ENCODE results near the gene VCP.

VCP gene

GRCh38 chr9:35073279-35073612 is 821 bp upstream of the VCP start:
- TF ChIP-seq CTCF (IDR thresholded peaks at IDR 0.05) (no peak), ZFX (IDR thresholded peaks at IDR 0.05; ENCODE audit: borderline replicate concordance) (no peak)
- peak overlapping the region; percentile 99 for H3K27ac ChIP-seq

DNA sequence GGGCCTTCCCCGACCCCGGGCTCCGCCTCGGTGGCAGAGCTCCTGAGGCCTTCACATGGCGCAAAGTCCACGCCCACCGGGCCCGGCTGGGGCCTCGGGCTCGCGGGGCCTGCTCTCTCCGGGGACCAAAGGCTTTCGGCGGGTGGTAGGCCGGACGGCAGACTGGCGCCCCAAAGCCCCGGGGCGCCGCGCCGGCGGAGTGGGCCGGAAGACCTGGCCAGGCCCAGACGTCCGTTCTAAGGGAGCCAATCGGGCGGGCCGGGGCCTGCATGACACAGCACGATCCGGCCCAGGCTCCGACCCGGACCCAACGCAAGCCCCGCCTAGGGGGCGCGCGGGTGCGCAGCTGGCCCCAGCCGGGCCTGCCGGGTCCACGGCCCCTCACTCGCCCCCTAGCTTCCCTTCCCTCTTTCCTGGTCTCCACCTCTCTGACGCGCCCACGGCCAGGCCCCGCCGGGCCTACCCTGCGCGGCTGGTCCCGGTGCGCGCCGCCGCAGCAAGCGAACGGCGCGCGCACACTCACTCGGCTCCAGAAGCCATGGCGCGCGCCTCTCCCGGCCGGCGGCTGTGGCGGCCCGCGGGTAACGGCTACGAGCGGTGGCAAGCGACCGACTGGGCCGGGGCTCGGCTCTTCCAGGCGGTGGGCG is 488 bp downstream of the VCP start:
- TF ChIP-seq CTCF (IDR thresholded peaks at IDR 0.05): peak; percentile 57
- peak; percentile 82; the same call in 1 of the 2 replicates for TF ChIP-seq ZFX (IDR thresholded peaks at IDR 0.05; ENCODE audit: borderline replicate concordance)
- peak overlapping the region; percentile 99 for H3K27ac ChIP-seq

- TF ChIP-seq ZFX (IDR thresholded peaks at IDR 0.05; ENCODE audit: borderline replicate concordance) (no peak), CTCF (IDR thresholded peaks at IDR 0.05) (no peak)
- H3K27ac ChIP-seq: peak overlapping the region; percentile 99
These were observed 1.3 kb downstream of the VCP start for GRCh38 chr9:35070823-35071813.

DNA sequence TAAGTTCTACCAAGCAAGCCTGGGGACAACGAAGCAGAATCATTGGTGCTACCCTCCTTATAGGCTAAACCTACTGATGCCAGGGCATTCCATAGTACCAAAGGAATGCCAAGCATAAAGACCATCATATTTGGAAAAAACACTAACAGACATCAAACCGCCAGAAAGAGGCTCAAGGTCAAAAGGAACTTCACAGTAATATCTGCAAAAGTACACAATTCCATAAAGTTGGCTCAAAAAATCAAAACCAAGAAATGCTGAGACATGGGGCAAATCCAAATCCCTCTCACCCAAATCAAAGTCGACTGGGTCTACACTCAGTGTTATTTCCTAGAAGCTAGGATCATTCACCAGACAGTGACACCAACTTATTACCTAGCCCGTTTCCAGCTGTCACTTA is 3.4 kb downstream of the VCP start:
- 0 out of 2 replicates have a peak overlapping the region, but pooled peaks have one; percentile 4 for H3K27ac ChIP-seq
- no peak for TF ChIP-seq ZFX (IDR thresholded peaks at IDR 0.05; ENCODE audit: borderline replicate concordance)
- TF ChIP-seq CTCF (IDR thresholded peaks at IDR 0.05): no peak

DNA sequence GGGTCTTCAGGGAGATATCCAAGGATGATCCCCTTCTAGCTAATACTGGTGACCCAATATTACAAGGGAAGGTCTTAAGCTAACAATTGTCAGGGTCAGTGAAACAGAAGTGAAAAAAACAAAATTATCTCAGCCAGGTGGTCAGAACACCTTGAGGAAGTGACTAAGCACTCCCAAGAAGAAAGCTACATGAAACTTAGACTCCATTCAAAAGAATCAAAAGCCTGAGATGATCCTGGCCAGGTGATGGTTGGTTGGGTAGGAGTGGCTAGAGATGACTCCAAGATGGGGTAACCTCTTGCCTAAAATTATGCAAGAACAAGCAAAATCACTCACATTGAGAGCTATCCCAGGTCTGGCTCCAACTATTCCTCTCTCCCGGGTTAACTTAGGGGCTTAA is 5.4 kb downstream of the VCP start:
- TF ChIP-seq CTCF (IDR thresholded peaks at IDR 0.05) (no peak), ZFX (IDR thresholded peaks at IDR 0.05; ENCODE audit: borderline replicate concordance) (no peak)
- H3K27ac ChIP-seq: no peak overlapping the region

- no peak overlapping the region for H3K27ac ChIP-seq
- TF ChIP-seq CTCF (IDR thresholded peaks at IDR 0.05) (no peak), ZFX (IDR thresholded peaks at IDR 0.05; ENCODE audit: borderline replicate concordance) (no peak)
These were observed 11.7 kb downstream of the VCP start for GRCh38 chr9:35060548-35061207.
